ENCODE data around the gene FREM1. TPM values are rescaled to one million over a fixed set of nuclear protein-coding genes. Genes with fewer than 3 reads are reported as not detected.

The FREM1 gene
- total RNA-seq, 4 donors from 2014 or later, result 0.10 to 3.3 (median 1.00) TPM

DNA sequence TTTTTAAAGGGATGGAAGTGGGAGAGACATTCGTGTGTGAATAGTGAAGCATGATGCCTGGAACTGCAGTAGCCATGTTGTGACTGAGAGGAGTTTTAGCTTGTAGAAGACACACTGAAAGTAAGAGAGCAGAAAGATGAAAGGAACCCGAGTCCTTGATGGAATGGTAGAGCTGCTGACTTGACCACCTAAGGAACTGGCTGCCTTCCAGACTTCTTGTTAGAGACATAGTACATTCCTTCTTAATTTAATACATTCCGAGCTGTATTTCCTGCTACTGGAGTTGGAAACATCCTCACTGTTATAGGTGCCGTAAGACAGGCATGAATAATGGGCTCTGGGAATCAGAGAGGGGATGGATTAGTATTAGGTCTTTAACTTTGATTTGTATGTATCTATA lies 195.1 kb downstream of the FREM1 start:
- DNase-seq (no peak), ATAC-seq (no peak)
- in situ Hi-C loops (cut with MboI; ENCODE audit: low sequenced_read_pairs in 4 of 4), result no loop called here

GRCh38 chr9:14713187-14713767 lies 197.0 kb downstream of the FREM1 start:
- ATAC-seq (no peak), DNase-seq (no peak)
- Histone ChIP-seq H3K36me3 (no peaks in the 10 kb centered on the region), H3K9me3 (no peaks in the 10 kb centered on the region), H3K4me1 (no peaks in the 10 kb centered on the region), H3K4me3 (no peak overlapping the region), H3K27ac (no peak overlapping the region), H3K27me3 (no peaks in the 10 kb centered on the region)
- intact Hi-C loops (cut with DNase I; ENCODE audit: low total_unique reads) (no loop called here), in situ Hi-C loops (cut with MboI; ENCODE audit: low sequenced_read_pairs in 4 of 4) (no loop called here)
- TF ChIP-seq POLR2A (IDR thresholded peaks at IDR 0.05), result no peak
- TF ChIP-seq CTCF (IDR thresholded peaks at IDR 0.05 in 4 of 5, conservative IDR thresholded peaks at IDR 0.05 in 1 of 5), result no peak

More for the DNA sequence above, 195.1 kb downstream of the FREM1 start:
- no peak overlapping the region for H3K4me3 ChIP-seq
- H3K27ac ChIP-seq, result no peak overlapping the region
- H3K9me3 ChIP-seq, result no peaks in the 10 kb centered on the region
- intact Hi-C loops (cut with DNase I; ENCODE audit: low total_unique reads), result no loop called here
- TF ChIP-seq CTCF (IDR thresholded peaks at IDR 0.05 in 4 of 5, conservative IDR thresholded peaks at IDR 0.05 in 1 of 5), result no peak
- no peak for TF ChIP-seq POLR2A (IDR thresholded peaks at IDR 0.05)
- H3K36me3 ChIP-seq, result no peaks in the 10 kb centered on the region
- no peaks in the 10 kb centered on the region for H3K27me3 ChIP-seq
- no peaks in the 10 kb centered on the region for H3K4me1 ChIP-seq

DNA sequence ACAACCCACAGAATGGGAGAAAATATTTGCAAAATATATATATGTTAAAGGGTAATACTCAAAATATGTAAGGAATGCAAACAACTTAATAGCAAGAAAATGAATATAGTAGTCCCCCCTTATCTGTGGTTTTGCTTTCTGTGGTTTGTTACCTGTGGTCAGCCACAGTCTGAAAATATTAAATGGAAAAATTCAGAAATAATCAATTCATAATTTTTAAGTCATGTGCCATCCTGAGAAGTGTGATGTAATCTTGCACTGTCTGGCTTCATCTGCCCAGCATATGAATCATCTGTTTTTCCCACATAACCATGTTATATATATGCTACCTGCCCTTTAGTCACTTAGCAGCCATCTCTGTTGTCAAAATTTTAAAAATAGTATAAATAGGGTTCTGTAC lies 199.4 kb downstream of the FREM1 start:
- in situ Hi-C loops (cut with MboI; ENCODE audit: low sequenced_read_pairs in 4 of 4), result no loop called here
- Histone ChIP-seq H3K4me3 (no peak overlapping the region), H3K4me1 (no peaks in the 10 kb centered on the region), H3K9me3 (no peaks in the 10 kb centered on the region), H3K27me3 (no peaks in the 10 kb centered on the region), H3K36me3 (no peaks in the 10 kb centered on the region), H3K27ac (no peak overlapping the region)
- DNase-seq (no peak), ATAC-seq (no peak)
- intact Hi-C loops (cut with DNase I; ENCODE audit: low total_unique reads), result no loop called here
- TF ChIP-seq CTCF (IDR thresholded peaks at IDR 0.05 in 4 of 5, conservative IDR thresholded peaks at IDR 0.05 in 1 of 5) (no peak), POLR2A (IDR thresholded peaks at IDR 0.05) (no peak)

- ATAC-seq (no peak), DNase-seq (no peak)
- Histone ChIP-seq H3K27ac (no peak overlapping the region), H3K4me1 (no peaks in the 10 kb centered on the region), H3K36me3 (no peaks in the 10 kb centered on the region), H3K9me3 (no peaks in the 10 kb centered on the region), H3K27me3 (no peaks in the 10 kb centered on the region), H3K4me3 (no peak overlapping the region)
- in situ Hi-C loops (cut with MboI; ENCODE audit: low sequenced_read_pairs in 4 of 4) (no loop called here), intact Hi-C loops (cut with DNase I; ENCODE audit: low total_unique reads) (no loop called here)
- no peak for TF ChIP-seq CTCF (IDR thresholded peaks at IDR 0.05 in 4 of 5, conservative IDR thresholded peaks at IDR 0.05 in 1 of 5)
- no peak for TF ChIP-seq POLR2A (IDR thresholded peaks at IDR 0.05)
Observed at GRCh38 chr9:14706530-14707140, 203.6 kb downstream of the FREM1 start.
